Activated naive CD4-positive, alpha-beta T cell treated with anti-CD3 and anti-CD28 coated beads, Interleukin-2, amount 50 U/mL, for 72 hours (primary cell): ENCODE data around the gene DIP2C. TPM values are rescaled to one million over a fixed set of nuclear protein-coding genes. Genes with fewer than 3 reads are reported as not detected.

Experiments
- ATAC-seq, 2 donors: fragments of 150-1000 bp; cut with Tn5 transposase; 2 replicates each; pipeline ENCODE4 v1.10.0; 2021; ENCODE audit warnings: mild to moderate bottlenecking in 2 of 2, moderate library complexity in 2 of 2
- DNase-seq, 2 donors: peaks; one replicate each; pipeline ENCODE4 v3.0.0; 2021 to 2022; ENCODE audit warnings: low spot score in 2 of 2
- H3K27ac Mint-ChIP-seq, 2 donors: one replicate each; pipeline ENCODE4 v1.8.0; 2022; ENCODE audit warnings: mild to moderate bottlenecking in 2 of 2, mixed read lengths in 2 of 2
- H3K36me3 Mint-ChIP-seq, 2 donors: one replicate each; pipeline ENCODE4 v1.8.0; 2022; ENCODE audit warnings: mixed read lengths in 2 of 2
- H3K9me3 Mint-ChIP-seq, 2 donors: one replicate each; pipeline ENCODE4 v1.8.0; 2022; ENCODE audit warnings: mixed read lengths in 2 of 2
- total RNA-seq, 2 donors: library from RNA; stranded (reverse); gene quantifications; one replicate each; pipeline ENCODE4 v1.2.3, GENCODE V29; 2022

The DIP2C gene
- total RNA-seq, 2 donors from 2014 or later = 0.55 to 1.7 TPM

DNA sequence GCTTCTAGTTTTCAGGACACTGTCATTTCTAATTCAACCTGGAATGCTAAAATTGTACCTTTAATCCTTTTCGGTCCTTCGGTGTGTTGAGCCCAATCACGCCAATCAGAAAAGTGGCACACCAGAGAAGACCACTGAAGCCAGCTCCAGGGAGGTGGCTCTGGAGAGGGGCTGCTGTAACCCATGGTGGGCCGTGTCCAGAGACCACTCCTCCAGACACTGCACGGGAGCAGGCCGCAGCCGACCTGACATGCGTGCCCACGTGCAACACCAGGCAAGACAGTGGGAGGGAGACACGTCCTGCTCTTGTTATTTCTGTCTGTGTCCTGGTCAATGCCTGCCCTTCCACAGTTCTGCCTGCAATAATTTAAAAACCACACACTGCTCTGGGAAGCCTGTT is 308.1 kb downstream of the DIP2C start:
- no peak for ATAC-seq
- Mint-ChIP-seq H3K27ac (no peak overlapping the region), H3K9me3 (peaks cover 5 to 8% of the 10 kb centered on the region in 2 donors), H3K36me3 (peaks cover 5 to 6% of the 10 kb centered on the region in 2 donors)
- DNase-seq = no peak

- Mint-ChIP-seq H3K27ac (no peak overlapping the region), H3K36me3 (peaks cover 5 to 11% of the 10 kb centered on the region in 2 donors), H3K9me3 (peaks cover 5 to 8% of the 10 kb centered on the region in 2 donors)
- no peak for DNase-seq
- no peak for ATAC-seq
Observed at GRCh38 chr10:380313-380940, 309.0 kb downstream of the DIP2C start.

GRCh38 chr10:378930-379704 is 310.4 kb downstream of the DIP2C start:
- ATAC-seq = no peak
- H3K9me3 Mint-ChIP-seq = peaks cover 5 to 8% of the 10 kb centered on the region in 2 donors
- peaks cover 5 to 15% of the 10 kb centered on the region in 2 donors for H3K36me3 Mint-ChIP-seq
- no peak for DNase-seq
- no peak overlapping the region for H3K27ac Mint-ChIP-seq

- H3K9me3 Mint-ChIP-seq = peaks cover 5 to 8% of the 10 kb centered on the region in 2 donors
- H3K27ac Mint-ChIP-seq = no peak overlapping the region
- DNase-seq (no peak), ATAC-seq (no peak)
- H3K36me3 Mint-ChIP-seq = peaks cover 5 to 15% of the 10 kb centered on the region in 2 donors
Observed at GRCh38 chr10:378230-378929, 311.1 kb downstream of the DIP2C start.

DNA sequence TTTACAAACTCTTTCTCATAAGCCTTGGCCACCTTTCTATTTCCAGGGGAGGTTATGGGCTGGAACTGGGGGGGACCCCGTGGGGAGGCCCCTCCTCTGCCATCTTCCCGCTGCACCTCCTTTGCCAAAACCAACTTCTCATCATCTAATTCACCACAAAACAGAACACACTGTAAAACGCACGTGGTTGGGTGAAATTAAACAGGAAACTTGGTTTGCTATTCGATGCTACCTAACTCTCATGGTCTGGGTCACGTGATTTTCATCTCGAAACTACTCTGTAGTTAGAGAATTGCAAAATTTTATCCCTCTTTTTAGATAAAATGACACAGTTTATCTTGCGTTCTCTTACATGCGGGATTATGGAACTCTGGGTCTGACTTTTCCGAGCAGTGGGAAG is 312.2 kb downstream of the DIP2C start:
- no peak for DNase-seq
- Mint-ChIP-seq H3K36me3 (peaks cover 5 to 15% of the 10 kb centered on the region in 2 donors), H3K27ac (no peak overlapping the region), H3K9me3 (peaks cover 5 to 8% of the 10 kb centered on the region in 2 donors)
- no peak for ATAC-seq

- H3K36me3 Mint-ChIP-seq = peaks cover 0 to 9% of the 10 kb centered on the region in 2 donors
- no peak overlapping the region for H3K27ac Mint-ChIP-seq
- peaks cover 5 to 8% of the 10 kb centered on the region in 2 donors for H3K9me3 Mint-ChIP-seq
- ATAC-seq (no peak), DNase-seq (no peak)
Observed at GRCh38 chr10:375815-376505, 313.5 kb downstream of the DIP2C start.

- Mint-ChIP-seq H3K36me3 (peaks cover 0 to 9% of the 10 kb centered on the region in 2 donors), H3K9me3 (peaks cover 5 to 8% of the 10 kb centered on the region in 2 donors), H3K27ac (no peak overlapping the region)
- ATAC-seq (no peak), DNase-seq (no peak)
Observed at GRCh38 chr10:374354-374753, 315.1 kb downstream of the DIP2C start.

- DNase-seq (no peak), ATAC-seq (no peak)
- peaks cover 0 to 9% of the 10 kb centered on the region in 2 donors for H3K36me3 Mint-ChIP-seq
- H3K9me3 Mint-ChIP-seq = peaks cover 5 to 8% of the 10 kb centered on the region in 2 donors
- peak overlapping the region in 1 of 2 donors; percentile 1 for H3K27ac Mint-ChIP-seq
Observed at GRCh38 chr10:373526-374309, 315.8 kb downstream of the DIP2C start.

DNA sequence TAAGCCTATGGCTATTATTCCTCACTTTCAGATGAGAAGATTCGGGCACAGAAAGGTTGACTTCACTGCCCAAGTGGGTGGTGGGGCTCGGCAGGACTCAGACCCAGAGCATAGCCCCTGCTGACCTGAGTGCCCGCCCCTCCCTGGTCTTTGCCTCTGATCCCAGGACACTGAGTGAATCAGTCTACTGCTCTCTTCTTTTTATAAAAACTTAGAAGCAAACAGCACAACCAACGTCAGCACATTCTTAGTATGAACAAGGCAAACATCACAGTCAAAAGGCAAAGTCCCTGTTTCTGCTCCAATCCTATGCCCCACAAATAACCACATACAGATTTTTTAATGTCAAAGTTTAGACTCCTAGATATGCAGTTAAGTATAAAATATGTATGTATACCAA is 316.5 kb downstream of the DIP2C start:
- Mint-ChIP-seq H3K9me3 (peaks cover under 1 to 4% of the 10 kb centered on the region in 2 donors), H3K27ac (peak overlapping the region in 1 of 2 donors; percentile 44), H3K36me3 (peaks cover 0 to 9% of the 10 kb centered on the region in 2 donors)
- ATAC-seq (no peak), DNase-seq (no peak)

GRCh38 chr10:372566-372965 is 316.9 kb downstream of the DIP2C start:
- DNase-seq = no peak
- H3K9me3 Mint-ChIP-seq = peaks cover 0 to under 1% of the 10 kb centered on the region in 2 donors
- no peak for ATAC-seq
- no peak overlapping the region for H3K27ac Mint-ChIP-seq
- H3K36me3 Mint-ChIP-seq = peaks cover 0 to 9% of the 10 kb centered on the region in 2 donors

- ATAC-seq (no peak), DNase-seq (no peak)
- Mint-ChIP-seq H3K9me3 (no peaks in the 10 kb centered on the region), H3K27ac (no peak overlapping the region), H3K36me3 (peaks cover 0 to 9% of the 10 kb centered on the region in 2 donors)
Observed at GRCh38 chr10:371515-371914, 318.0 kb downstream of the DIP2C start.

DNA sequence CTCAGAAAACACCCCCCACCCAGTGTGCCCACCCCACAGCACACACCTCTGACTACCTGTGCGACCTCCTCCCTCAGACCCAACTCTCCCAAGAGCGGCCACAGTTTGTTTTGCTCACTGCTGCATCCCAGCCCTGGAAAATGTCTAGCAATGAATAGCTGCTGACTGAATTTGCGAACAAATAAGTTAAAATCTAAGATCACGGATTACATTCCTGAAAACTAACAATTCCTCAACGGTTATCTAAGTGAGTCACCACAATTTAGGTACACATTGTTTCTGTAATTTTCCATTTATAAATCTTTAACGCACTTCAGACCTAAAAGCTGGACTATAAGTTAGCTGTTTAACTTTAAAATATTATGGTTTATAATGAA is 319.0 kb downstream of the DIP2C start:
- Mint-ChIP-seq H3K36me3 (peaks cover 0 to 4% of the 10 kb centered on the region in 2 donors), H3K9me3 (no peaks in the 10 kb centered on the region), H3K27ac (no peak overlapping the region)
- ATAC-seq = no peak
- no peak for DNase-seq

DNA sequence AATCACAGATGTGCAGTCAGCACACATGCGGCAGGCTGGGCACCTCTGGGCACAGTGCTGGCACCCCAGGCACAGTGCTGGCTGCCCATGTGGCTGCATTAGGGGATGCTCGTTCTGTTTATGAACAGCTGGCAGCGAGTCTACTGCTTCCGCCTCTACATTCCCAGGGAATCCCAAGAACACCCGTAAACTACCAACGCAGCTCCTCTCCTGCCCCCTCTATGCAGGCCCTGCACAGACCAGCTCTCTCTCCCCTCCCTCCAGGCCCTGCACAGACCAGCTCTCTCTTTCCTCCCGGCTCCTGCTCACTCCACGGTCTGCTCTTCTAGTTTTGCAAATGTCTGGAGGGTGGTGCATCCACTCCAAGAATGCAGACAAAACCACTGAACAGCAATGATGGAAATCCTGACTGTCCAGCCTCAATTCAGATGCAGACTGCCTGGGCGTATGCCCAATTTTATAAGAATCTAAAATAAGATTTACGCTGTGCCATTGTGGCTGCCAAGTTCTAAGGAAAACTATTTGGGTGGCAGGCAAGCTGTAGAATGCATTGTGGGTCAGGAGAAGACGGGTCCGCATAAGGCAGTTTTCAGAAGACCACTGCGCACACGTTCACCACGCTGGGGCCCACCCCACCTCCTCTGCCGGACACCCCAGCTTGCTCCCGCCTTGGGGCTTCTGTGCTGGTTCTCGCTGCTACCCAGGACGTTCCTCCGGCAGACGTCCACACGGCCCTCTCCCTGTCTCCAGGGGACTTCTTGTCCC is 319.6 kb downstream of the DIP2C start:
- no peak for ATAC-seq
- Mint-ChIP-seq H3K9me3 (no peaks in the 10 kb centered on the region), H3K36me3 (no peaks in the 10 kb centered on the region), H3K27ac (no peak overlapping the region)
- DNase-seq = no peak

DNA sequence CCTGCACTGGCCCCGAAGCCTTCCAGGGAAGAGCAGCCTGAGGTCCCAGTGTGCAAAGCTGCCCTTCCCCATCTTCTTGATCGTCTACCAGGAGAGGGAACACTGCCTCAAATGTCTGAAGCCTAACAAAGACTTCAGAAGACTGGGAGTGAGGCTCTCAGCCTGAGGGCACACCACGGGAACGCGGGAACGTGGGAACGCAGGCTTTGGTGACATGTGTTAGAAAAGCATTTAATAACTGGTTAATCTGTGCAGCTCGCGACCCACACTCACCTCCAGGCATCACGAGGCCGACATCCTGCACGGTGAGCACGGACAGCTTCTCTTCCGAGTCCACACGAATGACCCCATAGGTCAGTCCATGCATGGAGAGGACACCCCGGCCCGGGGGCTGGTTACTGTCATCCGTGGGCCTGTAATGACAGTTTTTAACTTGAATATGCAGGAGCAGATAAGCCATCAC is 320.2 kb downstream of the DIP2C start:
- Mint-ChIP-seq H3K36me3 (no peaks in the 10 kb centered on the region), H3K27ac (no peak overlapping the region), H3K9me3 (no peaks in the 10 kb centered on the region)
- ATAC-seq = no peak
- no peak for DNase-seq

DNA sequence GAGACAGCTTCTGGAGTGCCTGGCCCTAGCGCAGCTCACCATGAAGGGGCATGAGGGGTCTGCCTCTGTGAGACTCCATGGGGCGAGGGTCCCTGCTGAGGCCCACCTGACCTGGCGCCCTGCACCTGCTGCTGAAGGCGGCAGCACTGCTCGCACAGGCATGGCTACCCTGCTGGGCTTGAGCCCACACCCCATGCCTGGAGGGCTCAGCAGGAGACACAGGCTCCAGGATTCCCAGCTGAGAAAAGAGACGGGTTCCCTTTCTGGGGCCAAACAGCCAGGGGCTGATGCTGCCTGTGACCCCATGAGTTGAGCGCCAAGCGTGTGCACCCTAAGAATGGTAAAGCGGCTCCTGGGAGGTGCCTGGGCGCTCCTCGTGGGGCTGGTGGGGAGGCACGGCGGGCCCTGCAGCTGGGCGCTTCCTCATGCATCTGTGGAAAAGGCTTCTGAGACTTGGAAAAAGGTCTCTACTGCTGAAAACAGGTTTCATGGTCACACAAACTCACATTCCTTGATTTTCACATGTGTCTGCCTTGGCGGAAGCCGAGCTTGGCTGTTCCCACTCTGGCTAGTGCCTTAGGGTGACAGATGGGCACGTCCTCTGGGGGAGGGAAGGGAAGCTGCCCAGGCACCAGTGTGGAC is 320.8 kb downstream of the DIP2C start:
- no peak overlapping the region for H3K27ac Mint-ChIP-seq
- ATAC-seq (no peak), DNase-seq (no peak)
- H3K36me3 Mint-ChIP-seq = no peaks in the 10 kb centered on the region
- no peaks in the 10 kb centered on the region for H3K9me3 Mint-ChIP-seq
